ENCODE measurements around the gene SMYD2.

The SMYD2 gene

DNA sequence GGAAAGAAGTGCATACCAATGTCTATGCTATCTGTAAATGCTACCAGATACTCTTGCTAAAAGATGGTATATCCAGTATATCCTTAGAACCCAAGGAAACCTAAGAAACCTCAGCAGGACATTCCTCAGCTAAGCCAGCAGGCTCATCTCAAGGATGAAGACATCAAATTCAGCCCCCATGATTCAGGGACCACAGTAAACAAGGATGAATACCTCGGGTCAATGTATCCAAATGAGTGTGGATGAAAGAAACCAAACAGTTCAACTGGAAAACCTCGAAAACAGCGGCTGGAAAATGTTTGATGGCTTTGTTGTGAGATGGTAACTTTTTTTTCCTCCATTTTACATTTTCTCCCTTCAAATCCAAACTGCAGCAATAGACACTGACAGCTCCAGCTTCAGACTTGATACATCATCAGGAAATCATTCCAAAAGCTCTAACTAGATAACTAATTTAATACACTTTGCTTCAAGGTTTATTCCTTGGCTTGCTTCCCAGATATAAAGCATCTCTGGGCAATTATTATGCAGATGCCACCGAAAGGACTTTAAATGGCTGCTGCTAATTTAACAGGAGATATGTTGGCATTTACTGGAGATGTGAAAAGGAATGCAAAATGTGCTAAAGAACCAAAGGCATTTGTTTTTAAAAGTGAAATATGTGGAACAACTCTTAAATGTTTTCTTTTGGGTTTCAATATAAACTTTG is 73.6 kb downstream of the SMYD2 start:
- TF ChIP-seq SIN3A (IDR thresholded peaks at IDR 0.05; ENCODE audit: borderline replicate concordance, insufficient read depth, low read length) = no peak
- no peak for TF ChIP-seq POLR2AphosphoS5 (IDR thresholded peaks at IDR 0.05; ENCODE audit: low read depth, low read length)
- TF ChIP-seq FOXP2 (optimal IDR thresholded peaks at IDR 0.05; ENCODE audit: borderline replicate concordance, extremely low read depth, extremely low read length, insufficient read depth) = no peak
- TF ChIP-seq, protein P1, sequence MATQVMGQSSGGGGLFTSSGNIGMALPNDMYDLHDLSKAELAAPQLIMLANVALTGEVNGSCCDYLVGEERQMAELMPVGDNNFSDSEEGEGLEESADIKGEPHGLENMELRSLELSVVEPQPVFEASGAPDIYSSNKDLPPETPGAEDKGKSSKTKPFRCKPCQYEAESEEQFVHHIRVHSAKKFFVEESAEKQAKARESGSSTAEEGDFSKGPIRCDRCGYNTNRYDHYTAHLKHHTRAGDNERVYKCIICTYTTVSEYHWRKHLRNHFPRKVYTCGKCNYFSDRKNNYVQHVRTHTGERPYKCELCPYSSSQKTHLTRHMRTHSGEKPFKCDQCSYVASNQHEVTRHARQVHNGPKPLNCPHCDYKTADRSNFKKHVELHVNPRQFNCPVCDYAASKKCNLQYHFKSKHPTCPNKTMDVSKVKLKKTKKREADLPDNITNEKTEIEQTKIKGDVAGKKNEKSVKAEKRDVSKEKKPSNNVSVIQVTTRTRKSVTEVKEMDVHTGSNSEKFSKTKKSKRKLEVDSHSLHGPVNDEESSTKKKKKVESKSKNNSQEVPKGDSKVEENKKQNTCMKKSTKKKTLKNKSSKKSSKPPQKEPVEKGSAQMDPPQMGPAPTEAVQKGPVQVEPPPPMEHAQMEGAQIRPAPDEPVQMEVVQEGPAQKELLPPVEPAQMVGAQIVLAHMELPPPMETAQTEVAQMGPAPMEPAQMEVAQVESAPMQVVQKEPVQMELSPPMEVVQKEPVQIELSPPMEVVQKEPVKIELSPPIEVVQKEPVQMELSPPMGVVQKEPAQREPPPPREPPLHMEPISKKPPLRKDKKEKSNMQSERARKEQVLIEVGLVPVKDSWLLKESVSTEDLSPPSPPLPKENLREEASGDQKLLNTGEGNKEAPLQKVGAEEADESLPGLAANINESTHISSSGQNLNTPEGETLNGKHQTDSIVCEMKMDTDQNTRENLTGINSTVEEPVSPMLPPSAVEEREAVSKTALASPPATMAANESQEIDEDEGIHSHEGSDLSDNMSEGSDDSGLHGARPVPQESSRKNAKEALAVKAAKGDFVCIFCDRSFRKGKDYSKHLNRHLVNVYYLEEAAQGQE (IDR thresholded peaks at IDR 0.05; ENCODE audit: insufficient read depth in 1 of 2, low read depth in 2 of 2, low read length in 2 of 2) = no peak
- no peak for TF ChIP-seq TAF1 (IDR thresholded peaks at IDR 0.05; ENCODE audit: borderline replicate concordance, insufficient read depth, low read length)

DNA sequence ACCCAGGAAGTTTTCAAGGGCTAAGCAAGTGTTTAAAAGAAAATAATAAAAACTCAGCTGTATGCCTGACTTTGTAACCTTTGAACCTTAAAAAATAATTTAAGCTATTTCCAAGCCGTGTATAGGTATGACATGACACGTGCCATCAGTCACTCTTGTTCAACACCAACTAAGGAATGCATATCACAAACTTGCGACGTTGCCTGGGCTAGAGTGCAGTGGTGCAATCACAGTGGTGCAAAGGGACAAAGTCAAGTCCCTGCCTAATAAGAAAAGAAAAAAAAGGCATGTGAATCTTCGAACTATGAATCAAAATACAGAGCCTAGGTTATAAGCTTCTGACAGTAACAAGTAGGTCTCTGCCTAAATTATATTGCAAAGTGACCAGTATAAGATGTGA is 79.2 kb downstream of the SMYD2 start:
- TF ChIP-seq, protein P1 (IDR thresholded peaks at IDR 0.05; ENCODE audit: insufficient read depth in 1 of 2, low read depth in 2 of 2, low read length in 2 of 2) = no peak
- TF ChIP-seq SIN3A (IDR thresholded peaks at IDR 0.05; ENCODE audit: borderline replicate concordance, insufficient read depth, low read length) (no peak), POLR2AphosphoS5 (IDR thresholded peaks at IDR 0.05; ENCODE audit: low read depth, low read length) (no peak), FOXP2 (optimal IDR thresholded peaks at IDR 0.05; ENCODE audit: borderline replicate concordance, extremely low read depth, extremely low read length, insufficient read depth) (no peak), TAF1 (IDR thresholded peaks at IDR 0.05; ENCODE audit: borderline replicate concordance, insufficient read depth, low read length) (no peak)

DNA sequence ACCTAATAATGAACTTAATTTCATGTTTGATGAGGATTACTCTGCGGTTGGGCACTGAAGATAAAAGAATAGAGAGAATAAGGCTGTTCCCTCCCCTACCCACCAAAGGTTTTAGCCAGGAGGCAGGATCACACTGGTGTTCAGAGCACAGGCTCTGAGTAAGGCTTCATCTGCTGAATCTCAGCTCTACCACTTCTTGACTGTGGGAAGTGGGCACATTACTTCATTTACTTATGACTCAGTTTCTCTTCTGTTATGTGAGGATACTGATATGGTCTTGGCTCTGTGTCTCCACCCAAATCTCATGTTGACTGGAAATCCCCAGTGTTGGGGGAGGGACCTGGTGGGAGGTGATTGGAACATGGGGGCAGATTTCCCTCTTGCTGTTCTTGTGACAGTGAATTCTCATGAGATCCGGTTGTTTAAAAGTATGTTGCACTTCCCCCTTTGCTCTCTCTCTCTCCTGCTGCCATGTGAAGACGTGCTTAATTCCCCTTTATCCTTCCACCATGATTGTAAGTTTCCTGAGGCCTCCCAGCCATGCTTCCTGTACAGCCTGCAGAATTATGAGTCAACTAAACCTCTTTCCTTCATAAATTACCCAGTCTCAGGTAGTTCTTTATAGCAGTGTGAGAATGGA is 79.7 kb downstream of the SMYD2 start:
- TF ChIP-seq, protein P1 (IDR thresholded peaks at IDR 0.05; ENCODE audit: insufficient read depth in 1 of 2, low read depth in 2 of 2, low read length in 2 of 2) = no peak
- no peak for TF ChIP-seq FOXP2 (optimal IDR thresholded peaks at IDR 0.05; ENCODE audit: borderline replicate concordance, extremely low read depth, extremely low read length, insufficient read depth)
- TF ChIP-seq TAF1 (IDR thresholded peaks at IDR 0.05; ENCODE audit: borderline replicate concordance, insufficient read depth, low read length) = no peak
- TF ChIP-seq POLR2AphosphoS5 (IDR thresholded peaks at IDR 0.05; ENCODE audit: low read depth, low read length) = no peak
- TF ChIP-seq SIN3A (IDR thresholded peaks at IDR 0.05; ENCODE audit: borderline replicate concordance, insufficient read depth, low read length) = no peak

DNA sequence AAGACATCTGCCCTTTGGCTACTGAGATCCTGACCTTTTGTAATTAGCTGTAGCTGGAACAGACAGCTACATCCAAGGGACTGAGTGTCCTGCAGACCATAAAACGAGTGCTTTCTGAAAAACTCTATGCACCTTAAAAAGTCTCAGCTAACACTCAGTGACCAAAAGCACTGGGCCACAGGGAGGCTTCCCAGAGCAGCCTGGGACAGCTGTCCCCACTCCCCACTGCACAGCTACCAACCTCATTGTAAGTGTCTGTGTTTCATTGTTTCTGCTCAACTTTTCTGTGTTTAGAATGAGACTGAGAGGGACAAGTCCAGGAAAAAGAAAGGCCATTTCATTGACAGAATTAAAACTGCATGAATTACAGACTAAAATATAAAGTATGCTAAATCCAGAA is 80.7 kb downstream of the SMYD2 start:
- TF ChIP-seq FOXP2 (optimal IDR thresholded peaks at IDR 0.05; ENCODE audit: borderline replicate concordance, extremely low read depth, extremely low read length, insufficient read depth) = no peak

DNA sequence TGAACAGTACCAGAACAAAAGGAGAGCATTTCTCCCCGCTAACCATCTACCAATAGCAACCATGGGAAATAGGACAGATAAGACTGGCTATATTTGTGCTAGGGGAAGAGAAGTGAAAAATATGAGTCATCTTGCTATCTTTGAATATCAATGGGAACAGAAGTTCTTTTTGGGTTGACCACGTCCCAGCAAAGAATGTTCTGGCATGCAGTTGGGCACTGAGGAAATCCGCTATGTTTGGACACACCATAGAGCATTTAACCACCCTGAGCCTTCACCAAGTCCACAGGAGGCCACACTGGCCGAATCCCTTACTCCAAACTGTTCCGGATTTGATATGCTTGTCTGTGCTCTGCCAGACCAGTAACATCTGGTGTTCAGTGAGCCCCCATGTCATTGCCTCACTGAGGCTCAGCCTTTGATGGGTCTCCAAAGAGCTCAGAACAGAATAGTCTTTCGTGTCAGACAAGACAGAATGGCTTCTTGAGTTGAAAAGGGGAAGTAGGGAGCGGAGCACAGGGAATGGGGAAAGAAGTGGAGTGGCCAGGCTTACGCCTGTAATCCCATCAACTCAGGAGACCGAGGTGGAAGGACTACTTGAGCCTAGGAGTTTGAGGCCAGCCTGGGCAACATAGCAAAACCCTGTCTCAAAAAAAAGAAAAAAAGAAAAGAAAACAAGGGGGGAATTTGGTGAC is 81.4 kb downstream of the SMYD2 start:
- TF ChIP-seq SIN3A (IDR thresholded peaks at IDR 0.05; ENCODE audit: borderline replicate concordance, insufficient read depth, low read length) (no peak), FOXP2 (optimal IDR thresholded peaks at IDR 0.05; ENCODE audit: borderline replicate concordance, extremely low read depth, extremely low read length, insufficient read depth) (no peak), POLR2AphosphoS5 (IDR thresholded peaks at IDR 0.05; ENCODE audit: low read depth, low read length) (no peak)
- TF ChIP-seq, protein P1 (IDR thresholded peaks at IDR 0.05; ENCODE audit: insufficient read depth in 1 of 2, low read depth in 2 of 2, low read length in 2 of 2) = no peak
